ENCODE measurements around the gene RPS14.
"Not testable (repeated sequence)": the region's sequence is repeated elsewhere in the genome, so short reads cannot be mapped to it uniquely, and the experiment has no call there.

The RPS14 gene

DNA sequence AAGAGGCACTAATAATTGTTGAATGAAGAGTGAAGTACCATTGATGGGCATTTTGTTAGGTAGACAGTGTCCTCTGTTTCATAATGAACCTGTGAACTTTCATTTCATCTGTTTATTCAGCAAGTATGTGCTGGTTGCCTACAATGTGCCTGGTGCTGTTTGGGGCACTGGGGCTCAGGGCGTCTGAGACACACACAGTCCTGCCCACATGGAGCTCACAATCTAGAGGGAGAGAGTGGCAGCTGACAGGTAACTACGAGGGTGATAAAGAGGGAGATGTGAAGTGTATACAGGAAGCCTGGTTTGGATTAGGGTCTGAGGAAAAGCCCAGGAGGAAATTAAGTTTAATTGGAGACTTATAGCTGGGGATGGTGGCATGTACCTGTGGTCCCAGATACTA lies 29.9 kb upstream of the RPS14 start:
- DNase-seq (ENCODE audit: low read depth): no peak

DNA sequence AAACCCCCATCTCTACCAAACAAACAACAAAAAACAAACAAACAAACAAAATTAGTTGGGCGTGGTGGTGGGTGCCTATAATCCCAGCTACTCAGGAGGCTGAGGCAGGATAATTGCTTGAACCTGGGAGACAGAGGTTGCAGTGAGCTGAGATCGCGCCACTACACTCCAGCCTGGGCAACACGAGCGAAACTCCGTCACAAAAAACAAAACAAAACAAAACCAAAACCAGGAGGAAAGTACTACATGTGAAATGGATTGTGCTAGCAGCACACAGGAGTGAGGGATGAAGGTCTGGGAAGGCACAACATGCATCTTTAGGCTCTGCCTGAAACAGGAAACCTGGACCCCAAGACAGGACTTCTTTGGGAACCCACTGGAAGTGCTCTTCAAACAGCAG lies 27.0 kb upstream of the RPS14 start:
- not testable (repeated sequence) for DNase-seq (ENCODE audit: low read depth)

DNA sequence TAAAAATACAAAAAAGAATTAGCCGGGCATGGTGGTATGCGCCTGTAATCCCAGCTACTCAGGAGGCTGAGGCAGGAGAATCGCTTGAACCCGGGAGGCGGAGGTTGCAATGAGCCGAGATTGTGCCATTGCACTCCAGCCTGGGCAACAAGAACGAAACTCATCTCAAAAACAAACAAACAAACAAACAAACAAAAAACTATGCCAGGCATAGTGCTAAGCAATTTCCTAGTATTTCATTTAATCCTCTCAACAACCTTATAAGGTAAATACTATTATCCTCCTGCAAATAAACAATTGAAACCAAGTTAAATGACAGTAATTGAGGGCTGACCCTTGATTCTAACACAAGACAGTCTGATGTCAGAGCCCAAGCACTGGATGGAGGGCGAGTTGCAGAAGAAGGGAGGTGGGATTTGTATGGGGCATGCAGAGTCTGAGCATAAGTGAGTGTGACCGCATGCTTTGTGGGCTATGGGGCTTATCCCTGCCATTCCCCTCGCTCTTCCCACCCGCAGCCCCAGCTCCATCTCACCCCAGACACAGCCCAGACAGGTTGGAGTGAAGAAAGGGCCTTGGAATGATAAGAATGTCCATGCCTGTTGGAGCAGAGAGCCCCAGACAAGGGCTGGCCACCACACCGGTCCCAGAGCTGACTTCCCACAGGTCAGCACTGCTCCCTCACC lies 24.3 kb upstream of the RPS14 start:
- peak; percentile 87 for DNase-seq (ENCODE audit: low read depth)

DNA sequence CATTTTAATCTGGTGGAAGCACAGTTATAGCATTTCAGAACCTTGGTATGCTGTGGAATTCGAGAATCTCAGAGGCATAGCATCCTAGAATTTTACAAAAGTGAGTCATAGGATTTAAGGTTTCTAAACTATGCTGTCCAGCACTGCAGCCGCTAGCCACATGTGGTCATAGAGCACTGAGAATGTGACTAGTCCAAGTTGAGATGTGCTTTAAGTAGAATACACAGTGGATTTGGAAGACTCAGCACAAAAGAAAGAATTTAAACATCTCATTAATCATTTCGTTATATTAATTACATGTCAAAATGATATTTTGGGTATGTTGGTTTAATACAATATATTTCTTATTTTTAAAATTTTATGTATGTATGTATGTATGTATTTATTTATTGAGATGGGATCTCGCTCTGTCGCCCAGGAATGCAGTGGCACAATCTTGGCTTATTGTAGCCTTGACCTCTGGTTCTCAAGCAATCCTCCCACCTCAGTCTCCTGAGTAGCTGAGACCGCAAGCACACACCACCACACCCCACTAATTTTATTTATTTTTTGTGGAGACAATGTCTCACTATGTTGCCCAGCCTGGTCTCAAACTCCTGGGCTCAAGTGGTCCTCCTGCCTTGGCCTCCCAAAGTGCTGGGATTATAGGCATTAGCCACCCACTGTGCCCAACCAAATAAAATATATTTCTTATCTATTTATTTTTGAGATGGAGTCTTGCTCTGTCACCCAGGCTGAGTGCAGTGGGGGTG lies 20.4 kb upstream of the RPS14 start:
- DNase-seq (ENCODE audit: low read depth): peak; percentile 99

DNA sequence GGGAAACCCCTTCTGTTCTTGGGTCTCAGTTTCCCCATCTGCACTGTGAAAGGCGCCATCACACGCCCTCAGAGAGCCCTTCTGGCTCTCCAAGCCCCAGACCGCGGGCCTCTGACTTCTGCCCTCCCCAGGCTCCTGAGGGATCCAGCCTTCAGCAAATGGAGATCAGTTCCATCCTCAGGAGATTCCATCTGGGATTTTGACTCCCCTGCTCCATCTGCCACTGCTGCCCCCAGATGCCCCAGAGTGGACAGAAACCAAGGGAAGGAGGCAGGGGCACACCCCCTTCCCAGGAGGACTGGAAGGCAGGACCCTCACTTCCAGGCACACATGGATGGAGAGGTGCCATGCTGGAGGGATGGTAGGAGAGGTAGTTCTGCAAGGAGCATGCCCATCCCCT lies 18.7 kb upstream of the RPS14 start:
- DNase-seq (ENCODE audit: low read depth): no peak

DNA sequence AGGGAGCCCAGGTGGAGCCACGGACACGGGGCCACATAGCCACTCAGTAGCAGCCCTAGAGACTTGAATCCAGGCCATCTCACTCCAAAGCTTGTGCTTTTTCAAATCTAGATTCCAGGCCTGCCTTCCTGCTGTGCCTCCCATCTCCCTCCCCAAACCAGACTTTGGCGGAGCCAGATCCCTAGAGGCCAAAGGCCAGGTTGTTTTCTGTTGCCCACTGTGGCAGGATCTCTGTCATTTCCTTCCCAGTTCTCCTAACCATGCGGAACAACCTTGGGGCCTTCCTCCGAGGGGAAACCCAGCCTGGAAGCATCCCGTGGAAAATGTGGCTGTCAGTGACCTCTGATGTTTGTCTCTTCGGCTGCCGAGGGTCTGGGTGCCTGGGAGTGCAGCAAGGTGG lies 16.4 kb upstream of the RPS14 start:
- DNase-seq (ENCODE audit: low read depth): no peak

DNA sequence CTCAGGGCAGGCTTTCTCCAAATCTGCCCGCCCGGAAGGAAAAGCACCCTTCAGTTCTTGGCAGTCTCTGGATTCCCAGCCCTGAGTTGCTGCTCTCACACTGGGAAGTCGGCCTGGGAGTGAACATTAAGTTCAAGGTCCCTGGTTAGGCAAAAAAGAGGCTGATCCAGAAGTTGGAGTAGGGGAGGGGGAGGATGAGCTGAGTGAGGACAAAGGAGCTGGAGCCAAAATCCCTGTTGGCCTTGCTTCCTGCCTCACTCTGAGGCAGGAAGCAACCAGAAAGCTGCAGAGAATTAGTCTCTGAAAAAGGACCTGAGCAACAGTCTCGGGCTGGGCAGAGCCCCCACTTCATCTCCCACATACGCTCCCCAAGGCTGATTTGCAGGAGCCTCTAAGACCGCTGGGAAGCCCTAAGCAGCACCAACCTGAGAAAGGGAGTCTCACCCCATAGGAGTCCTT lies 15.0 kb upstream of the RPS14 start:
- no peak for DNase-seq (ENCODE audit: low read depth)

DNA sequence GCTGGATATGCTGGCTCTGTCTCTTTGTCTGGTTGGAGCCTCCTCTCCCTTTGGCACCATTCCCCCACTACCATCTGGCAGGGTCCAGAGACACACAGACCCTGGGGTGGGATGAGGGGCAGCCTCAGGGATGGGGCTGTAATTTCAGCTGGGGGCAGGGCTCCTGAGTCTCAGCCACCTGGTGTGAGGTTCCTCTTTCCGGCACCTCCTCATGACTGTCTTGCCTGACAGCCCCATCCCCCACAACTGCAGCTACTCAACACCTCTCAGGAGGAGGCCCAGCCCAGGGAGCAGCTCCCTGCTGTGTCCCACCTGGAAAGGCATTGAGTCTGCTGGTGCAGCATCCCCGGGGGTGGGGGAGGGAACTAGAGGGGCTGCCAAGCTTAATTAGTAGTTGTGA lies 11.7 kb upstream of the RPS14 start:
- no peak for DNase-seq (ENCODE audit: low read depth)

DNA sequence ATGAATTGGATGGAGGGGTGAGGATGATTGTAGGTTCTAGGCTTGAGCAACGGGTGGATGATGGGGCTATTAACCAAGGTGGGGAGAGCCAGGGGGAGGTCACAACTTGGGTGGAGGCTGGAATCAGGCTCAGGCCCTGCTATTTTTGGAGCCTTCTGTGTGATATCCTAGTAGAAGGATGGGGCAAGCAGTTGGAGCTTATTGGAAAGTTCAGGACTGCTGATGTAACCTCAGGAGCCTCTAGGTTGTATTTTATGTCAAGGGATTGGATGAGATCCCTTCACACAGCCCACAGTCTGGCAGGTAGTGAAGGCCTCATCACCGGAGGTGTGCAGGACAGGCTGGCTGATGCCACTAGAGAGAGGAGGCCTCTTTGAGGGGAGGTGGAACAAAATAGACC lies 11.2 kb upstream of the RPS14 start:
- no peak for DNase-seq (ENCODE audit: low read depth)

DNA sequence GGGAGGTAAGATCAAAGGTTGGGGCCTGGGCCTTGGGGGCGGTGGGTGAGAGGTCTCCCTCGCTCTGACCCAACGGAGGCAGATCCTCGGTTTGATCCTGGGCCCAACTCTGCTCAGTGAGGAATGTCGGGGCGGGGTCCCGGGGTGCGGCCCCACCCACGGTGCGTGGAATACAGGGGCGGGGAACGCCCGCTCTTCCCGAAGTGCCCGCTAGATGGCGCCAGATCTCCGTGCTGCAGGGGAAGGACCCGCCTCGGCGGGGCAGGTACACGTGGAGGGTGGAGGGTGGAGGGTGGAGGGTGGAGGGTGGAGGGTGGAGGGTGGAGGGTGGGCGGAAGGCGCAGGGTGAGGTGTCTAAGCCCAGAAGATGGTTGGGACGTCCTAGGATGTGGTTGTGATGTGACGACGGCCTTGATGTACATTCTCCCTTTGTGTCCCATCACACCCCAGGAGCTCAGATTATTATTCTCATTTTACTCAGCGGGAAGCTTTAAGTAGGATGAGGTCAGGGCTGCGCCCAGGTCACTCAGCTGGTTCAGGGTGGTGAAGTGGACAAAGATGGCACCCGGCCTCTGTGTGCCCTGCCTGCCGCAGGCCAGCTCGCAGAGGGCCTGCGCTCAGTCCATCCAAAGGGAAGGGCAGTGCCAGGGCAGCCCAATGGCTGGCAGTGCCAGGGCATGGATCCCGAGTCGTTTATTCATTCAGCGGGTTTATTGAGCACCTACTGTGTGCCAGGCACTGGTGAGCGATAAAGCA lies 9.4 kb upstream of the RPS14 start:
- peak; percentile 78 for DNase-seq (ENCODE audit: low read depth)

DNA sequence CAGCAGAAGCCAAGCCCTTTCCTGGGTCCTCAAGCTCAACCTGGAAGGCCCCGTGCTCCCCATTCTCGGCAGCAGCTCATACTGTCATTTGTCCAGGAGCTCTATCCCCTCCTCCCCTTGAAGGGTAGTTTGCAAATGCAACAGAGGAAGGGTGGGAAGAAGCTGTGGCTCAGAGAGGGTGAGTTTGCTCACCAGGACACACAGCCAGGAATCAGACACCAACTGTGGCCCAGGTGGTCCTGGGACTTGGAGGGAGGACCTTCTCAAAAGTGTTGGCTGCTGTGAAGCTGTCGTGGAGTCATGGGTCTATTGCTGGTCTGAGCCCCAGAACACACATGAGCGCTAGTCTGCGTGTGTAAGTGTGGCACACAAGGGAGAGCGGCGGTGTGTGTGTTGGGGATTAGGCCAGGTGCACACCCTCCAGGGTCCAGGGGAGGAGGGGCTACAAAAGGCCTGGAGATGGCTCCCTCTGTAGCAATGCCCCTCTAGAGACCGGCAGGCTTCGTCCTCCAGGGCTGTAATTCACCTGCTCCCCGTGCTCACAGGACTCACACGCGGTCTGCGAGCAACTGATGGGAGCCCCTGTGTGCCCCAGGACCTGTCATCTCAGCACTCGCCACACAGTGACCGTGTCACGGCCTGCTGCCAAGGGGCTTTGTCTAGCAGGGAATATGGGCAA lies 8.2 kb upstream of the RPS14 start:
- DNase-seq (ENCODE audit: low read depth): no peak

DNA sequence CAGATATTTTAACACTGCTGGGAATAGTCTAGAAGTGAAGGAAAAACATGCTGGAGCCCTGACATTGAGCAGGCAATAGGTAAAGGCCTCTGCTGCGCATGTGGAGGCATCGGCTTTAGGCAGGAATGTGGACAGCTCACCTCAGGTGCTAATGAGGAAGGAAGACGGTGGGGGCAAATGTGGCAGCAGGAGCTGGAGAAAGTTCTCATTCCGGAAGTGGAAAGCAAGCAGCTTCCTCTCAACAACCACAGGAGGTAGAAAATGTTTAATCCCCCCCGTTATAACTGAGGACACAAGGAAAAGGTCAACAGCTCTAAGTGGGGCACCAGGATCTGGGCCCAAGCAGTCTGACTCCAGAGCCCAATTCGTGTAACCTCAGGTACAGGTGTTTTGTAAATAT lies 7.6 kb upstream of the RPS14 start:
- no peak for DNase-seq (ENCODE audit: low read depth)

DNA sequence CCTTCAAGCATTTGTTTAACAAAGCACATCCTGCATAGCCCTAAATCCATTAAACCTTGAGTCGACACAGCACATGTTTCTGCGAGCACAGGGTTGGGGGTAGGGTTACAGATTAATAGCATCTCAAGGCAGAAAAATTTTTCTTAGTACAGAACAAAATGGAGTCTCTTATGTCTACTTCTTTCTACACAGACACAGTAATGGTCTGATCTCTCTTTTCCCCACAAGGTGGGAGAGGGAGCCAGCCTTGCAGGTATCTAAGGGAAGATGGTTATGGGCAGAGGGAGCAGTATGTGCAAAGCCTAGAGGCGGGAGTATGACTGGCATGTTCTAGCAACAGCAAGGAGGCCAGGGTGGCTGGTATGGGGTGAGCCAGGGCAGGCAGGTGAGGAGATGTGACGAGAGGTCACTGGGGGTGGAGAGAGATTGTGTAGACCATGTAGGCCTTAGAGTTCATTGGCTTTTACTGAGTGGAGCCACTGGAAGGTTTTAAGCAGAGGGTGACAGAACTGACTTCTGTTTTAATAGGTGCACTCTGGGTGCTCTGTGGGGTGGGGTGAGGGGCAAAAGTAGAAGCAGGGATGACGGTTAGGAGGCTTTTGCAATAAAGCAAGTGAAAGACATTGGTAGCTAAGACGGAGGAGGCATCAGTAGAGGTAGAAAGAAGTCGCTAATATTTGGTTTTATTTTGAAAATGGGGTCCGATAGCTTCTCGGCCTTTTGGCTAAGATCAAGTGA lies 5.1 kb upstream of the RPS14 start:
- no peak for DNase-seq (ENCODE audit: low read depth)

DNA sequence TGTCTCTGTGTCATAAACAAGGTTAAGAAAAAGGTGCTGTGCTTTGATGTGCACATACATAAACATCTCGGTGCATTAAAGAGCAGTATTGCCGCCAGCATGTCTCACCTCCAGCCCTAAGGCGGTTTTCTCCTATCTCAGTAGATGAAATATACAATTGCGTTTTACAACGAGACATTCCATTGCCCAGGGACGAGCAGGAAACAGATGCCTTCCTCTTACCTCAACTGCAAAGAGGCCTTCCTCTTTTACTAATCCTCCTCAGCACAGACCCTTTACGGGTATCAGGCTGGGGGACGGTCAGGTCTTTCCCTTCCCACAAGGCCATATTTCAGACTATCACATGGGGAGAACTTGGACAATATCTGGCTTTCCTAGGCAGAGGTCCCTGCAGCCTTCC lies 4.5 kb upstream of the RPS14 start:
- DNase-seq (ENCODE audit: low read depth): not testable (repeated sequence)

DNA sequence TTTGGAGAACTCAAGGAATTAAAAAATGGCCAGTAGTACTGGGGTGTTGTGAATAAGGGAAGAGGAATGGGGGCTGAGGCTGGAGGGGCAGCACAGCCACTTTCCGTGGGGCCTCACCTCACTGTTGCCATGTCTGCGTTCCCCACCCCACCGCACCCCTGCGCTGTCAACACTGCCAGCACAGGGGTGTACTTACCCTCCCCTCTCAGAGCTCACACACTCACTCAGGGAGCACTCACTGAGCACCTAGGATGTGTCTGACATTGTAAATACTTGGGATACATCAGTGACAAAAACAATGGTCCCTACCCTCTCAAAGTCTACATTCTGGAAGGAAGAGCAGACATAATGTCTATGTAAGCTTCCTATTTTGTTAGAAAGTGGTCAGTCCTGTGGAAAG lies 3.4 kb upstream of the RPS14 start:
- no peak for DNase-seq (ENCODE audit: low read depth)

DNA sequence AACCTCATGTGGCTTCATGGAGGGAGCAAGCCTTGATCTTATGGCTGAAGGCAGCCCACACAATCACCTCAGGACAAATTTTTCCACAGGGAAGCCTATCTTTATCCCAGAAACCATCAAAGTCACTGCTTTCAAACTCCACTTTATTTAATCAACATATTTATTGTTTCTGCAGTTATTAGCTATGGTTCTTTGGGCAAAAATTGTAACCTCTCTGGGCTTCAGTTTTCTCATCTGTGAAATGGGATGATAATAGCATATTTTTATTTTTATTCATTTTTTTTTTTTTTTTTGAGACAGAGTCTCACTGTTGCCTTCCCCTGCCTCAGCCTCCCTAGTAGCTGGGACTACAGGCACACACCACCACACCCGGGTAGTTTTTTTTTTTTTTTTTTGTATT lies 2.1 kb upstream of the RPS14 start:
- no peak for DNase-seq (ENCODE audit: low read depth)

DNA sequence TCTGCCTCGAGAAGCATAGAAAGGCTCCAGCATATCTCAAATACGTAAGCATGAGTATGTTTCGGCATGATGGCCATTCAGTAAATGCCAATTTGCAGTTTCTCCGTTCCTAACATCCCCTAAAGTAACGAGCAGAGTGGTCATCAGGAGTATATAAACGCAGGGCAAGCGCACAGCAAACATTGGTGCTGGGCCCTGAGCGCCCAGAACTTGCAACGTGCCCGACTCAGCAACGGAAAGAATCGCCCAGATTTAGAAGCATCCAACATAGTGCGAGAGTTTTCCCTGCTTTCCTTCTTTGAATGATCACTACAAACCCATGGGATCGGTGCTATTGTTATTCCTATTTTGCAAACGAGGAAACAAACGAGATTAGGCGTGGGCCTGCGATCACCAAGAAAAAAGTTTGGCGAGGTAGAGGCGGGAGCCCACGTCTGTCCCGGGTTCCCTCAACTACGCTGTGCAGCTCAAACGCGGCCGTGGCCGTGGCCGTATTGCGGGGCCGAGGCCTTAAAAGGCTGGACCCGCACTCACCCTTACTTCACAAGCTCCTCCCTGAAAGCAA lies 505 bp downstream of the RPS14 start:
- no peak for DNase-seq (ENCODE audit: low read depth)

DNA sequence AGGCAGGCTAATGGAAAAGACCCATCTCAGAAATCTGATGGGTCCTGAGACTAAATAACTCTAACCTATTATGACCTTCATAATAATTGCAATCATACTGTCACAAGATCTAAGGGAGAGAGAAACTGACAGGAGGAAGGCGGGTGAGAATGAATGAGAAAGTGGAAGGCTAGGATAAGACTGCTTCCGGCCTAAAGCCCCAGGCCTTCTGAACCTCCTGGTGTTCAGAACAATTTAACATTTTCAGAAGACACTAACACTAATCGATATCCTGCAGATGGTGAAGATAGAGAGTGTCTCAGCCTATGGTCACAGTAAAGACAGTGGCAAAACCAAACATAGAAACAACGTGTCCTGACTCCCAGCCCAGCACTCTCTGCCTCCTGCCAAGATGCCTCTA lies 1.2 kb downstream of the RPS14 start:
- DNase-seq (ENCODE audit: low read depth): peak; percentile 41

DNA sequence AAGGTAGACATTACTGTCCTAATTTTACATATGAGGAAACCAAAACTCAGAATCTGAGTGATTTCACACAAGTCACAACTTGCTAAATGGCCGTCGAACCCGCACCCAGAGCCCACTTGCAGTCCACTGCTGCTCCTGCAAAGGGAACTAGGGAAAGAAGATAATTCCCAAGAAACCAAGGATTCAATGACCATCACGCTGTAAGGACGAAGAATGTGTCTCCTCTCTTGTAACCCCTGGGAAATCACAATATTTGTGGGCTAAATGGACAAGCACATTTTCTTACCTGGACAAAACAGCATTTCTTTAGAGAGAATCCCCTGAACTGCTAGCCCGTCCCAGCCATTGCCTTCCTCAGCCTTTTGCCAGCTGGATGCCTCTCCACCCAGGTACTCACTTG lies 2.4 kb downstream of the RPS14 start:
- DNase-seq (ENCODE audit: low read depth): no peak

DNA sequence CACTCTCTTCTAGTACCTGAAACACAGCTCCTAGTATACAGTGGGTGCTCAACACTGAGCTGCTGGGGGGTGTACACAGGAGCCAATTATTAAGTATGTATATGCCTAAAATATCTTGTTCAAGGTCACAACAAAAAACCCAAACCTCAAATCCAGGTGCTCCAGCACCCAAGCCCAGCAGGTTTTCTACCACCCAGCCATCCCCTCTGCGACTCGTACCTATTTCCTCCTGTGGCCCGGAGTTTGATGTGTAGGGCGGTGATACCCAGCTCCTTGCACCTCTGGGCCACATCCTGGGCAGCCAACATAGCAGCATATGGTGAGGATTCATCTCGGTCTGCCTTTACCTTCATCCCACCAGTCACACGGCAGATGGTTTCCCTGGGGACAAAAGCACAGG lies 3.0 kb downstream of the RPS14 start:
- no peak for DNase-seq (ENCODE audit: low read depth)

DNA sequence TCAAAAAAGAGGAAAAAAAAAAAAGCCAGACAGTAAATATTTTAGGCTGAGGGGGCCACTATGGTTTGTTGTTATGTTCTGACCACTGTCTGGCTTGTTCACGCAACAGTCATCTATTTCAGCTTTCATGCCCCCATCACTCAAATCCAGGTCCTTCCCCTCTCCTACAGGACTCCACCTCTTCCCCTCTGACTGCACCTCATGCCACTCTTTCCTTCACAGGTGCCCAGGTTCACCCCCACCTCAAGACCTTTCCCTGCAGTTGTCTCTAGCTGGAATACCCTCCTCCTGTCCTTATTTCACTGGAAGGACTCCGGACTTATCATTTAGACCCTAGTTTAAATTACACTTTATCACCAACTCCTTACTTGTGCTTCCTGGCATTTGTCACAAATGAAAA lies 3.5 kb downstream of the RPS14 start:
- DNase-seq (ENCODE audit: low read depth): no peak

DNA sequence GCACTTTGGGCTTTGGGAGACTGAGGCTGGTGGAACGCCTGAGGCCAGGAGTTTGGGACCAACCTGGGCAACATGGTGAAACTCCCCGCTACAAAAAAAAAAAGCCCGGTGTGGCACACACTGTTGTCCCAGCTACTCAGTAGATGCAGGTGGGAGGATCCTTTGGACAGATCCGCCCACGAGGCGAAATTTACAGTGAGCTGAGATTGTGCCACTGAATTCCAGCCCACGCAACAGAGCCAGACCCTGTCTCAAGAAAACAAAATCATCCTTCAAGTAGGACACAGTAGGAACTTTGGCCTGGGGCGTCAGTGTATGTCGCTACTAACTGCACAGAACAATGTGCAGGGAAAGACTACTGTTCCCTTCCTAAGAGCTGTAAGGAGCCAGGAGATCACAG lies 4.8 kb downstream of the RPS14 start:
- no peak for DNase-seq (ENCODE audit: low read depth)

Data from ELR (cell line).